A549 (cell line): ENCODE data around the gene HCN4. TPM values are rescaled to one million over a fixed set of nuclear protein-coding genes. Genes with fewer than 3 reads are reported as not detected.

Experiments used
- ATAC-seq, 2 experiments: fragments of 200-7000 bp in 1 of 2; fragments of >200 bp in 1 of 2; cut with Nextera tagmentation in 1 of 2; cut with Tn5 transposase in 1 of 2; 3 replicates each; pipeline versions ENCODE4 v1.8.0 to v1.9.1; 2018 to 2020; ENCODE audit warnings: mild to moderate bottlenecking in 1 of 2, moderate library complexity in 1 of 2
- CTCF ChIA-PET: fragments of 300-600 bp; sonication (Branson Sonifier 250); formaldehyde crosslinking; extraction: SDS; loops from one replicate; lab custom pipeline; 2021; ENCODE audit warnings: antibody characterized with exemption, inconsistent platforms; lab: Yijun Ruan, JAX
- POLR2A ChIA-PET: fragments of 350-600 bp; formaldehyde crosslinking; extraction: SDS; loops from one replicate; lab custom pipeline; 2021; ENCODE audit warnings: antibody characterized with exemption, inconsistent platforms; lab: Yijun Ruan, JAX
- DNase-seq, 2 experiments: peaks; one replicate each; pipeline versions ENCODE4 v3.0.0 to v3.0.0-alpha.2; 2011 to 2016; ENCODE audit warnings: low read depth in 1 of 2, low spot score in 1 of 2
- FAIRE-seq: peaks from 2 replicates; lab custom pipeline; 2011; peaks lifted over from hg19 to GRCh38; lab: Jason Lieb, UNC
- H3K27ac ChIP-seq, 2 experiments: fragments of >200 bp; sonication (Bioruptor Twin); formaldehyde crosslinking; 3 replicates each; pipeline ENCODE4 v1.5.1; 2016 to 2017
- H3K4me1 ChIP-seq: fragments of >200 bp; sonication (Bioruptor Twin); formaldehyde crosslinking; 3 replicates; pipeline ENCODE4 v1.6.1; 2016
- H3K4me2 ChIP-seq: fragments of >200 bp; sonication (Bioruptor Twin); formaldehyde crosslinking; 3 replicates; pipeline ENCODE4 v1.6.1; 2016
- H3K4me3 ChIP-seq: fragments of >200 bp; sonication (Bioruptor Twin); formaldehyde crosslinking; 3 replicates; pipeline ENCODE4 v1.5.1; 2016
- H3K9me3 ChIP-seq: fragments of >200 bp; sonication (Bioruptor Twin); formaldehyde crosslinking; 3 replicates; pipeline ENCODE4 v1.6.1; 2016
- CBX2 ChIP-seq: fragments of 200-600 bp; sonication (generic); IDR thresholded peaks from 2 replicates; pipeline ENCODE4 v1.6.1; 2016; ENCODE audit warnings: low read depth, mild to moderate bottlenecking, borderline replicate concordance
- CBX8 ChIP-seq: fragments of 200-600 bp; sonication (generic); IDR thresholded peaks from 2 replicates; pipeline ENCODE4 v1.6.1; 2016
- CHD2 ChIP-seq: fragments of 150-350 bp; IDR thresholded peaks from 2 replicates; pipeline ENCODE4 v1.6.1; 2014; ENCODE audit warnings: low read length; ENCODE audit not compliant: partially characterized antibody
- CTCF ChIP-seq: fragments of >200 bp; sonication (Bioruptor Twin); formaldehyde crosslinking; IDR thresholded peaks from 3 replicates; pipeline ENCODE4 v1.5.1; 2016
- EHMT2 ChIP-seq: fragments of 200-600 bp; sonication (generic); IDR thresholded peaks from 2 replicates; pipeline ENCODE4 v1.6.1; 2016; ENCODE audit warnings: antibody characterized with exemption, low read depth, mild to moderate bottlenecking, moderate library complexity
- ELK1 ChIP-seq: fragments of 150-350 bp; IDR thresholded peaks from 2 replicates; pipeline ENCODE4 v1.6.1; 2014; ENCODE audit warnings: low read depth, mild to moderate bottlenecking, low read length
- FOSL2 ChIP-seq, 2 experiments: fragments of 450-650 bp in 1 of 2; fragments of >200 bp in 1 of 2; sonication (Bioruptor Twin) in 1 of 2; formaldehyde crosslinking; IDR thresholded peaks; 2 replicates each; pipeline versions ENCODE4 v1.5.0 to v1.6.1; 2016 to 2020; ENCODE audit warnings: mild to moderate bottlenecking in 1 of 2, moderate library complexity in 1 of 2
- GATA3 ChIP-seq: IDR thresholded peaks from 2 replicates; pipeline ENCODE4 v1.6.1; 2012; ENCODE audit warnings: borderline replicate concordance
- HDAC2 ChIP-seq: fragments of 200-600 bp; sonication (generic); IDR thresholded peaks from 2 replicates; pipeline ENCODE4 v1.6.1; 2016
- HOXB5 ChIP-seq: fragments of 250-450 bp; sonication (Bioruptor Pico); IDR thresholded peaks from 2 replicates; pipeline ENCODE4 v1.5.0; 2020; ENCODE audit warnings: mild to moderate bottlenecking, moderate library complexity
- JUNB ChIP-seq: fragments of >200 bp; sonication (Bioruptor Twin); formaldehyde crosslinking; IDR thresholded peaks from 2 replicates; pipeline ENCODE4 v1.6.1; 2016
- KDM1A ChIP-seq: fragments of 200-600 bp; sonication (generic); IDR thresholded peaks from 2 replicates; pipeline ENCODE4 v1.6.1; 2016; ENCODE audit warnings: low read depth, mild to moderate bottlenecking
- KDM5A ChIP-seq: fragments of 200-600 bp; sonication (generic); IDR thresholded peaks from 2 replicates; pipeline ENCODE4 v1.6.1; 2016; ENCODE audit warnings: antibody characterized with exemption, mild to moderate bottlenecking
- MAZ ChIP-seq: fragments of 150-350 bp; IDR thresholded peaks from 2 replicates; pipeline ENCODE4 v1.6.1; 2014; ENCODE audit warnings: antibody characterized with exemption, low read depth, low read length, borderline replicate concordance
- NFE2L2 ChIP-seq: fragments of 150-350 bp; conservative IDR thresholded peaks from 2 replicates; pipeline ENCODE4 v1.6.1; 2014; ENCODE audit warnings: low read length
- PBX3 ChIP-seq: IDR thresholded peaks from 2 replicates; pipeline ENCODE4 v1.6.1; 2012
- RAD21 ChIP-seq, 2 experiments: fragments of >200 bp in 1 of 2; sonication (Bioruptor Twin) in 1 of 2; formaldehyde crosslinking in 1 of 2; IDR thresholded peaks in 1 of 2; conservative IDR thresholded peaks in 1 of 2; 2 replicates in 1 of 2; 3 replicates in 1 of 2; pipeline ENCODE4 v1.6.1; 2012 to 2018; ENCODE audit warnings: inconsistent platforms in 1 of 2
- RFX5 ChIP-seq: fragments of 450-650 bp; IDR thresholded peaks from 2 replicates; pipeline ENCODE4 v1.7.1; 2014; ENCODE audit warnings: antibody characterized with exemption, mild to moderate bottlenecking, moderate library complexity
- SREBF2 ChIP-seq: fragments of 450-650 bp; IDR thresholded peaks from 2 replicates; pipeline ENCODE4 v1.6.1; 2014; ENCODE audit warnings: mild to moderate bottlenecking, moderate library complexity
- ZSCAN20 ChIP-seq: fragments of 250-450 bp; sonication (Bioruptor Pico); IDR thresholded peaks from 2 replicates; pipeline ENCODE4 v1.8.0; 2022; ENCODE audit warnings: mild to moderate bottlenecking, moderate library complexity
- WGBS: methylation state at CpG from one replicate; pipeline ENCODE4 v1.1.6; 2017; ENCODE audit errors: missing lambda C conversion rate; 5-methylcytosine and 5-hydroxymethylcytosine counted together
- polyA plus RNA-seq, 4 experiments: library from polyadenylated mRNA; depleted of rRNA in 3 of 4; stranded (reverse); fragments of >200 nt; fragmentation: RNase III in 1 of 4; extraction: RNeasy Plus Mini Kit Qiagen cat#74134 plus additional on column Dnase treatment in 1 of 4; gene quantifications; 2 replicates in 3 of 4; 3 replicates in 1 of 4; pipeline ENCODE4 v1.2.3, GENCODE V29; 2011 to 2017
- TF ChIP-seq, protein P1 (sequence below): fragments of 450-650 bp; IDR thresholded peaks from 2 replicates; pipeline ENCODE4 v1.6.1; 2014; ENCODE audit warnings: antibody characterized with exemption

The HCN4 gene
- polyA plus RNA-seq, 2 of the 4 experiments (the other 2 are of a cell fraction) = 0.03 to 0.09 TPM

GRCh38 chr15:73353734-73354133, 15.0 kb downstream of the HCN4 start:
- H3K9me3 ChIP-seq = no peaks in the 10 kb centered on the region
- FAIRE-seq = no peak

GRCh38 chr15:73352082-73352481, 16.7 kb downstream of the HCN4 start:
- ChIA-PET POLR2A (no interaction called here), CTCF (no interaction called here)

More at GRCh38 chr15:73353734-73354133, 15.0 kb downstream of the HCN4 start:
- ATAC-seq (no peak), DNase-seq (no peak)
- ChIA-PET POLR2A (no interaction called here), CTCF (interaction anchor here (1.0 kb wide), 1 partner anchor 28 kb away, joined by 3 read pairs; no protein-coding TSS in a partner anchor)
- TF ChIP-seq CBX8 (no peak), HOXB5 (CRISPR knock-in tag) (no peak), KDM5A (no peak), ZSCAN20 (CRISPR knock-in tag) (no peak), GATA3 (no peak), ELK1 (no peak), SREBF2 (no peak), EHMT2 (no peak), PBX3 (no peak), KDM1A (no peak), CBX2 (no peak), CHD2 (no peak), RFX5 (no peak), FOSL2 (IDR thresholded peaks at IDR 0.05) (no peak), FOSL2 (CRISPR knock-in tag; IDR thresholded peaks at IDR 0.05) (no peak)
- Histone ChIP-seq H3K4me3 (no peak overlapping the region), H3K4me1 (no peaks in the 10 kb centered on the region), H3K27ac (no peak overlapping the region), H3K4me2 (no peak overlapping the region)
- WGBS = 2% methylated on average over 2 of the region's 3 CpGs

GRCh38 chr15:73349191-73349590, 19.6 kb downstream of the HCN4 start:
- TF ChIP-seq HDAC2 (no peak), GATA3 (no peak), CTCF (no peak), NFE2L2 (no peak), RFX5 (no peak), PBX3 (no peak), RAD21 (conservative IDR thresholded peaks at IDR 0.05 in 1 of 2, IDR thresholded peaks at IDR 0.05 in 1 of 2) (no peak)
- TF ChIP-seq, protein P1, sequence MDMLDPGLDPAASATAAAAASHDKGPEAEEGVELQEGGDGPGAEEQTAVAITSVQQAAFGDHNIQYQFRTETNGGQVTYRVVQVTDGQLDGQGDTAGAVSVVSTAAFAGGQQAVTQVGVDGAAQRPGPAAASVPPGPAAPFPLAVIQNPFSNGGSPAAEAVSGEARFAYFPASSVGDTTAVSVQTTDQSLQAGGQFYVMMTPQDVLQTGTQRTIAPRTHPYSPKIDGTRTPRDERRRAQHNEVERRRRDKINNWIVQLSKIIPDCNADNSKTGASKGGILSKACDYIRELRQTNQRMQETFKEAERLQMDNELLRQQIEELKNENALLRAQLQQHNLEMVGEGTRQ = no peak
- POLR2A ChIA-PET = no interaction called here
- CTCF ChIA-PET = interaction anchor here (0.7 to 1.5 kb wide), 3 partner anchors 10 to 31 kb away, joined by 3 to 5 read pairs (median 3); no protein-coding TSS in a partner anchor
- Histone ChIP-seq H3K9me3 (no peaks in the 10 kb centered on the region), H3K4me1 (no peaks in the 10 kb centered on the region), H3K4me2 (no peak overlapping the region), H3K4me3 (no peak overlapping the region), H3K27ac (no peak overlapping the region)
- no peak for FAIRE-seq
- no peak for ATAC-seq
- DNase-seq = no peak

More at GRCh38 chr15:73352082-73352481, 16.7 kb downstream of the HCN4 start:
- no peak for ATAC-seq
- no peaks in the 10 kb centered on the region for H3K4me1 ChIP-seq
- DNase-seq = no peak
- H3K4me3 ChIP-seq = no peak overlapping the region
- no peak overlapping the region for H3K4me2 ChIP-seq
- no peak overlapping the region for H3K27ac ChIP-seq
- TF ChIP-seq JUNB (no peak), MAZ (no peak), RAD21 (conservative IDR thresholded peaks at IDR 0.05 in 1 of 2, IDR thresholded peaks at IDR 0.05 in 1 of 2) (no peak)
- 23% methylated on average over 10 of the region's 10 CpGs for WGBS
- H3K9me3 ChIP-seq = no peaks in the 10 kb centered on the region
- FAIRE-seq = no peak
